HEK293T (cell line): Measurements from ENCODE around the gene AP1M2.

Experiments
- ARNT ChIP-seq: fragments of 450-650 bp; IDR thresholded peaks from 2 replicates; pipeline ENCODE4 v1.6.1; 2017; ENCODE audit warnings: mild to moderate bottlenecking
- CTBP1 ChIP-seq: fragments of 450-650 bp; IDR thresholded peaks from 2 replicates; pipeline ENCODE4 v1.6.1; 2016; ENCODE audit warnings: borderline replicate concordance
- ELF4 ChIP-seq: fragments of 450-650 bp; IDR thresholded peaks from 2 replicates; pipeline ENCODE4 v1.6.1; 2017; ENCODE audit warnings: antibody characterized with exemption
- FOXA1 ChIP-seq: fragments of 450-650 bp; IDR thresholded peaks from 2 replicates; pipeline ENCODE4 v1.6.1; 2016; ENCODE audit warnings: mild to moderate bottlenecking
- FOXK2 ChIP-seq: fragments of 450-650 bp; IDR thresholded peaks from 2 replicates; pipeline ENCODE4 v1.6.1; 2016; ENCODE audit warnings: mild to moderate bottlenecking
- FOXM1 ChIP-seq: fragments of 450-650 bp; IDR thresholded peaks from 2 replicates; pipeline ENCODE4 v1.6.1; 2017; ENCODE audit warnings: mild to moderate bottlenecking, borderline replicate concordance
- NFRKB ChIP-seq: fragments of 450-650 bp; IDR thresholded peaks from 2 replicates; pipeline ENCODE4 v1.6.1; 2016; ENCODE audit warnings: mild to moderate bottlenecking, moderate library complexity
- SP1 ChIP-seq: fragments of 450-650 bp; IDR thresholded peaks from 2 replicates; pipeline ENCODE4 v1.6.1; 2017
- SUZ12 ChIP-seq: fragments of 450-650 bp; IDR thresholded peaks from 2 replicates; pipeline ENCODE4 v1.6.1; 2016; ENCODE audit warnings: mild to moderate bottlenecking
- TARDBP ChIP-seq: fragments of 450-650 bp; IDR thresholded peaks from 2 replicates; pipeline ENCODE4 v1.6.1; 2016

- TF ChIP-seq FOXK2: no peak
- TF ChIP-seq ARNT: no peak
- no peak for TF ChIP-seq TARDBP
- no peak for TF ChIP-seq SUZ12
- no peak for TF ChIP-seq FOXM1
- TF ChIP-seq ELF4: no peak
- no peak for TF ChIP-seq FOXA1
- no peak for TF ChIP-seq CTBP1
- TF ChIP-seq NFRKB: no peak
- TF ChIP-seq SP1: no peak
These were observed 28.4 kb upstream of the AP1M2 start for GRCh38 chr19:10615429-10616023.
